T-helper 1 cell treated with Interleukin-12 subunit alpha and Interleukin-12 subunit beta and Interleukin-4 antibody, amounts not matched to agents 30 ng/mL and 1 ng/mL, for 36 hours (primary cell): ENCODE data around the gene SH3GL2. TPM values are rescaled to one million over a fixed set of nuclear protein-coding genes. Genes with fewer than 3 reads are reported as not detected.

Experiments used
- intact Hi-C: fragments of 100-400 bp; cut with micrococcal nuclease; formaldehyde crosslinking; loops from one replicate; pipeline ENCODE4 v1.15.1; 2024
- total RNA-seq: library from RNA; stranded (reverse); gene quantifications from 2 replicates; pipeline ENCODE4 v1.2.3, GENCODE V29; 2022

The SH3GL2 gene
- not detected in 2 replicates for total RNA-seq

GRCh38 chr9:17578911-17579793 lies at the start of gene SH3GL2:
Gene SH3GL2 (plus strand): TSS chr9:17579066.
- intact Hi-C loops: no loop called here

DNA sequence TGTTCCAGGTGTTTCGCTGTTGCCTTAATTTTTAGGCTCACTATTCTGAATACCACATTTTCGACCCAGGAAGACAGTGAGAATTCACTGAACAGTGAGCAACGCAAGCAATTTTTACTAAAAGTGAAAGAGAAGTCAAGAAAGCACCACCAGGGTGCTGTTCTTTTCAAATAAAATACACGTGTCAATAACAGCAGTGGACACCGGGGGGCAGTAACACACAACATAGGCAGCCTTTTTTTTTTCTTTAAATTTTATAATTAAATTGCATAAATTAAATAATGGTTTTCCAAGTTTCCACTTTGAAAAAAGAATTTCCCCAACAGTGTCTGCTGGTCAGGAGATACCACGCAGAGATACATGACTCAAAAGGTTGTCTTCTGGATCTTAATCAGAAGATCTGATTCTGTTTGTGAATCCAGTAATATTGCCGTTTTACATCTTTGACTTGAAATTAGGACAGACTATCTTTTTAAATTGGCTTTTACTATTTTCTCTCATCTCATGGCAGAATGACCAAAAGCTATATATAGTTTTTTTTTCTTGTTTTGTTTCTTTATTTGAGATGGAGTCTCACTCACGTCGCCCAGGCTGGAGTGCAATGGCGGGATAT lies 47.1 kb upstream of the SH3GL2 start:
- intact Hi-C loops: loop anchor here (1.0 to 5.0 kb wide), 3 partner anchors 271 to 1926 kb away; no protein-coding TSS in a partner anchor

GRCh38 chr9:17532461-17532860 lies 46.4 kb upstream of the SH3GL2 start:
- intact Hi-C loops: loop anchor here (5.0 kb wide), 2 partner anchors 270 to 1925 kb away; no protein-coding TSS in a partner anchor

GRCh38 chr9:17535176-17535575 lies 43.7 kb upstream of the SH3GL2 start:
- intact Hi-C loops: no loop called here

GRCh38 chr9:17536027-17536426 lies 42.8 kb upstream of the SH3GL2 start:
- intact Hi-C loops: loop anchor here (1.0 kb wide), 1 partner anchor 9 kb away; no protein-coding TSS in a partner anchor

GRCh38 chr9:17551023-17551422 lies 27.8 kb upstream of the SH3GL2 start:
- intact Hi-C loops: no loop called here

- intact Hi-C loops: no loop called here
Measured at GRCh38 chr9:17555362-17556054, 23.4 kb upstream of the SH3GL2 start.

DNA sequence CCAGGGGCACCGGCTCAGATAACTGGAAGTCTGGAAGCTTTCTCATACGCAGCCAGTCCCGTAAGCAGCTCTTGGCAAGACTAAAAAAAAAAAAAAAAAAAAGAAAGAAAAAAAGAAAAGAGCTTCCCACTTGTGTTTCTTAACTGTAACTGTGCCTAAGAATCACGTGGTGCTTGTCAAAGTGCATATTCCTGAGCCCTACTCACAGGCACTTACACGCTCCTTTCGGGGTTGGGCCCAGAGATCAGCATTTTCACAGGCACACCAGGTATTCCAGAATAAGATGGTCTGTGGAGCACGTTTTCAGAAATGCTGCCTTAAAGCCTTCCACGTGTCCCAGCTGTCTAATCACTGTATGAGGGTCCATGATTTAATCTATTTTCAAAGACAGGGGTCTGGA lies 22.6 kb upstream of the SH3GL2 start:
- intact Hi-C loops: no loop called here

GRCh38 chr9:17556935-17557334 lies 21.9 kb upstream of the SH3GL2 start:
- intact Hi-C loops: no loop called here

DNA sequence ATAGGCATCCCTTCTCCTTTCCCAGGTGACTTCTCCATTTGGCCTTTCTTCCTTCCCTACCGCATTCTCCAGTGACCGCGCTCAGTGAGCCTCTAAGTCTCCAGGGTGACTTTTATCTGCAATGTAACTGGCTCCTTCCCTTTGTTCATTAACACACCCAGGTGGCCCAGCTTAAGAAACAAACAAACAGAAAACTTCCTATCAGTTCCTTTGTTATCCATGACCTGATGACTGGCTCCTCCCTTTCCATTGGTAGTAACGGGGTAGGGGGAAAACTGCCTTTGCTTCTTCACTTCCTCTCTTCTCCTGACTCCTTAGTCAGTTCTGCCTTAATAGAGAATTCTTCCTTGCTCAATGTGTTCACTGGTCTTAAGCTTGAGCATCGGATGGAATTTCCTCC lies 7.0 kb upstream of the SH3GL2 start:
- intact Hi-C loops: no loop called here

- intact Hi-C loops: no loop called here
Measured at GRCh38 chr9:17574342-17574741, 4.5 kb upstream of the SH3GL2 start.

- intact Hi-C loops: no loop called here
Measured at GRCh38 chr9:17578577-17578910, 322 bp upstream of the SH3GL2 start.

GRCh38 chr9:17580119-17580518 lies 1.3 kb downstream of the SH3GL2 start:
- intact Hi-C loops: no loop called here

DNA sequence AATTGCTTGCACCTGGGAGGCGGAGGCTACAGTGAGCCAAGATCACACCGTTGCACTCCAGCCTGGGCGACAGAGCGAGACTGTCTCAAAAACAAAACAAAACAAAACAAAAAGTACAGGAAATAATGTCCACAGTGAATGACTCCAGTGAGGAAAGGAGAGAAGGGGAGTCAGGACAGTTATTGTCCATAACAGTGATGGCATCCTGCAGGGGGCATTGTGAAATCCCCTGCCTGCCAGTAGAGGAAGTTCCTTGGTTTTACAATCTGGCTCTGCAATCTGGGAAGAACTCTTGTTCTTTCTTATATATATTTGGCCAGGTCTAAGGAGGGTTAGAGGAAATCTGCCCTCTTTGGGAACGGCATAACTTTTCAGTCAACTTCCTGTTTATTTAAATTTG lies 8.2 kb downstream of the SH3GL2 start:
- intact Hi-C loops: no loop called here

DNA sequence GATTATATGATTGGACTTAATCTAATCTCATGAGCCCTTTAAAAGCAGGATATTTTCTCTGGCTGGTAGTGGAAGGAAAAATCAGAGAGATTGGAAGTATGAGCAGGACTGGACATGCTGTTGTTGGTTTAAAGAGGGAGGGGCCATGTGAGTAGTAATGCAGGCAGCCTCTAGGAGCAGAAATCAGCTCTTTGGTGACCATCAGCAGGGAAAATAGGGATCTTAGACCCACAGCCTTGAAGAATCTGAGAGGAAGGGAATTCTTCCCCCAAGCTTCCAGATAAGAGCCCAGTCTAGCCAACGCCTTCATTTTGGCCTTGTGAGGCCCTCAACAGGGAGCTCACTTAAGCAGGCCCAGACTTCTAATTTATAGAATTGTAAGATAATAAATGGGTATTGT lies 9.5 kb downstream of the SH3GL2 start:
- intact Hi-C loops: no loop called here

- intact Hi-C loops: no loop called here
Measured at GRCh38 chr9:17588941-17589340, 10.1 kb downstream of the SH3GL2 start.

DNA sequence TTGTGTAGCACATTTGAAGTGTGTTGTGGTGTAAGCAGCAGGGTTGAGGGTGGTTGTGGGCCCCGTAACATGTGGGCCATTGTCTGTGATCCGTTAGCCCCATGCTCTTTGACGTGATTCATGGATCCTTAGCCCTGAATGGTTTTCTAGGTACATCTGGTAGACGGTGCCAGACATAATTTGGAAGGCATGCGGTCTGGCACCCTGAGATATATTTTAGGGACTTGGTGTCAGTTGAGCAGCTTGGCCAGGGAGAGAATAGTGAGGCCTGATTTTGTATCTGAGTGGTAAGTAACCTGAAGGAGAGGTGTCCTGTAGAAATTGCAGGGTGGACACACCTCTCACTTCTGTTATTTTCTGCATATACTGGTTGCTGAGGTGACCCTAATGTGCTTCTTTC lies 10.9 kb downstream of the SH3GL2 start:
- intact Hi-C loops: no loop called here

GRCh38 chr9:17594961-17595360 lies 16.1 kb downstream of the SH3GL2 start:
- intact Hi-C loops: no loop called here

DNA sequence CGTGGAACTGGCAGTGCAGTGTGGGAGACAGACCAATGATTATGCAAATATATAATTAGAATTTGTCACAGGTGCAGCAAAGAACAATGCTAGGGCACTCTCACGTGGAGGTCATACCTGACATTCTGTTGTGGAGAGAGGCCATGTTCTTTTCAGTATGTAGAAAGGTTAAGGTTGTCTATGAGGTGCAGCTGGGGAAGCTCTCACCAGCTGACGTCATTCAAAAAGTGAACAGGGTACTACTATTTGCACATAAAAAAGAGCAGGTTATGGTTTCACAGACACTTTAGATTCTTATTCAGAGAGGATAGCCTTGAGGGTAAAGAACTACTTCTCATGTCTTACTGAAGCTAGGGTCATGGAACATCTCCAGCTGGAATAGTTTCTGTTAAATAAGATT lies 19.1 kb downstream of the SH3GL2 start:
- intact Hi-C loops: no loop called here

DNA sequence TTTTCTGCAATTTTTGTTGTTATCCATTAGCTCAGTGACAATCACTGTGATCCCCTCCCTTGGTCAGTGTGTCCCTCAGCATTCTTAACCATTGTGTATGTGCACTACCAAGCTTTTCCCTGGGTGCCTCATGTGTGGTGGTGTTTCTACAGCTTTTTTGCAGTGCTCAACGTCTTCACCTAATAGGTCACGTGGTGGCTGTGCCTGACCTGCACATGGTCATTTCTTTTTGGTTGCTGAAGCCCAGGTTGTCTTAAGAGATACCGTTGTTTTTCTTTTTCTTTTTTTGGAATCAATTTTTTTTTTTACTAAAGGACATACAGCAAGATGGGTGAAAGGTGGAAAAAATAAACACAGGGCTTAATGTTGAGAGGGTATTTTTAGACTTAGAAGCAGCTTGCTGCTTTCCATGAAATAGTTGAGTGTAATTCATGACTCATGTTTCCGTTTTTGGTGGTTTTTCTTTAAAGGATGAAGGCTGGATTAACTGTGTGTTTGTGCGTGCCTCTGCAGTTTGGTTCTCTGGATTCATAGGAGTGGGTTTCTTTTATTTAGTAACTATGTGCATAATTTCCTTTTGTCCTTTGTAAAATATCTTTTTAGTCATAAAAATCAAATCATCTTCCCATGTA lies 22.2 kb downstream of the SH3GL2 start:
- intact Hi-C loops: no loop called here

- intact Hi-C loops: no loop called here
Measured at GRCh38 chr9:17604556-17604955, 25.7 kb downstream of the SH3GL2 start.
